NCI-H524 treated with DMSO at 0.1 percent for 48 hours (cell line): ENCODE results near the gene DUOX2.
"Not testable (repeated sequence)": the region's sequence is repeated elsewhere in the genome, so short reads cannot be mapped to it uniquely, and the experiment has no call there.

Experiments
- DNase-seq: peaks from one replicate; lab custom pipeline; 2025; lab: John Stamatoyannopoulos, UW

The DUOX2 gene

DNA sequence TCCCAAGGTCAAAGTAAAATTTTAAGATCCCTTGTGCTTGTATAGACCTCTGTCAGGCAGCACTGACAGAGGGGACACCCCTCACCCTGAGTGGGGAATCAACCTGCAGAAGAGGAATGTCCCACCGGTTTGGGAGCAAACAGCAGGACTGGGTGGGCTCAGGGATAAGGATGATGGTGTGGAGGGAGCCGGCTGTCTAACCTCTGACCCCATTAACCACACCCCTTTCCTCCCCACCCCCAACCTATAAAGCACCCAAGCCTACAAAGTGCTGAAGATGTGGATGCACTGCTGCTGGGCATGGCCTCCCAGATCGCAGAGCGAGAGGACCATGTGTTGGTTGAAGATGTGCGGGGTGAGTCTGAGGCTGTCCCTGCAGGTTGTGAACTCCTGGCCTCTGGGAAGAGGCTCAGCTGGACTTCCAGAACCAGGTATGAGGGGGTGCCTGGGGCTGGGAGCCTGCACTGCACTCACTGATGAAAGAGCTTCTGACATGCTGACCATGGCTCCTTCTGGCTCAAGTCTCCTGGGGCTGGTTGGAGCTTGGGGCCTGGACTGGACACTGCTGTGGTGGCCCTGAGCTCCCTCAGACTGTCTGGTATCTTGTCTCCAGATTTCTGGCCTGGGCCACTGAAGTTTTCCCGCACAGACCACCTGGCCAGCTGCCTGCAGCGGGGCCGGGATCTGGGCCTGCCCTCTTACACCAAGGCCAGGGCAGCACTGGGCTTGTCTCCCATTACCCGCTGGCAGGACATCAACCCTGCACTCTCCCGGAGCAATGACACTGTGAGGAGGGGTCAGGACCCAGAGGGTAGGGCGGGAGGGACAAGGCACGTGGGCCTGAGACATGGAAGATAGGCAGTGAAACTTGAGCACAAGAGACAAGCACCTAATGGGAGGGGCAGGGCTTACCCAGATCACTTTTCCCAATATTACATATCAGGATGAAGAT is 25.1 kb upstream of the DUOX2 start:
- no peak for DNase-seq

DNA sequence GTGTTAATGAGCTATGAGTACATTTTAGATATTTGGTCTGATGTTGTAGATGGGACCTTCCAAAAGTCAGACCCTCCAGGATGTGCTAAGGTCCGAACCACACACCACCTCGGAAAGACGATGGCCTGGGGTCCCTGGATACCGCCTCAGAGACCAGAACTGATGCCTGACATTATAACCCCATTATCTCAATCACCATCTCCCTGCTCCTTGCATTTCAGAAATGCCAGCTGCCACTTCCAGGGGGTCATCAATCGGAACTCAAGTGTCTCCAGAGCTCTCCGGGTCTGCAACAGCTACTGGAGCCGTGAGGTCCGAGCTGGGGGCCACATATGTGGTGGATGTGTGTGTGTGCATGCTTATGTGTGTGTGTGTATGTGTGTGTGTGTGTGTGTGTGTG is 23.7 kb upstream of the DUOX2 start:
- no peak for DNase-seq

DNA sequence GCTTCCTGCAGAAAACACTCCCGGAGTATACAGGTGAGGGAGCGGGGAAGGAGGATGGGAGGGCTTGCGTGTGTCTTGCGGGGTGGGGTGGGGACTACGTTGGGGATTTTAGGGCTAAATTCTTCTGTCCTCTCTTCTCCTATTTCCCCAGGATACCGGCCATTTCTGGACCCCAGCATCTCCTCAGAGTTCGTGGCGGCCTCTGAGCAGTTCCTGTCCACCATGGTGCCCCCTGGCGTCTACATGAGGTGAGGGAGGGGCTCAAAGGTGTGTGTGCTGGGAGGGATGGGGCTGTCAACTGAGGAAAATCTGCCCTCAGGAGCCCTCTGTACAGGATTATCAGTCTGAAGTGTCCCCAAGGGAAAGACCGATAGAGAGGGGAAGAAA is 22.4 kb upstream of the DUOX2 start:
- no peak for DNase-seq

DNA sequence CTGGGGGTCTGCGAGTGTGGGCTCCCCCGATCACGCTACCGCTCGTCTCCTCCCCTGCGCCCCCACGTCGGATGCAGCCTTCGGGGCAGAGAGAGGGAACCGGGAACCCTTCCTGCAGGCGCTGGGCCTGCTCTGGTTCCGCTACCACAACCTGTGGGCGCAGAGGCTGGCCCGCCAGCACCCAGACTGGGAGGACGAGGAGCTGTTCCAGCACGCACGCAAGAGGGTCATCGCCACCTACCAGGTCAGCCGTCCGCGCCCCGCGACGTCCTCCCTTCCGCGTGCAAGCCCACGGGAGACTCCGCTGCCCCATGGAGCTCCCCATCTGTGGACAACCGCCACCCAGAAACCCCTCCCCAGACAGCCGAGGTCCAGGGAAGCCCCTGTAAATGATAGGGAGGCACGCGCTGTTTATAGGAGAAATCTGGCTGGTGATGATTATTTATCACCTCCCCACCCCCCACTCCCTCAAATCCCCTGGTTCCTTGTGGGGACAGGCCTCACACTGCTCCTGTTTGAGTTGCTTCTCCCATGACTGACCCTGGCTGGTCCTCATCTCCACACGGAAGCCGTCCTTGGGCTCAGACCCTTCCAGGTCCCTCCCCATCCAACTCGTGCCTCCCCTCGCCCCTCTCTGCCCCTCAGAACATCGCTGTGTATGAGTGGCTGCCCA is 21.9 kb upstream of the DUOX2 start:
- not testable (repeated sequence) for DNase-seq

DNA sequence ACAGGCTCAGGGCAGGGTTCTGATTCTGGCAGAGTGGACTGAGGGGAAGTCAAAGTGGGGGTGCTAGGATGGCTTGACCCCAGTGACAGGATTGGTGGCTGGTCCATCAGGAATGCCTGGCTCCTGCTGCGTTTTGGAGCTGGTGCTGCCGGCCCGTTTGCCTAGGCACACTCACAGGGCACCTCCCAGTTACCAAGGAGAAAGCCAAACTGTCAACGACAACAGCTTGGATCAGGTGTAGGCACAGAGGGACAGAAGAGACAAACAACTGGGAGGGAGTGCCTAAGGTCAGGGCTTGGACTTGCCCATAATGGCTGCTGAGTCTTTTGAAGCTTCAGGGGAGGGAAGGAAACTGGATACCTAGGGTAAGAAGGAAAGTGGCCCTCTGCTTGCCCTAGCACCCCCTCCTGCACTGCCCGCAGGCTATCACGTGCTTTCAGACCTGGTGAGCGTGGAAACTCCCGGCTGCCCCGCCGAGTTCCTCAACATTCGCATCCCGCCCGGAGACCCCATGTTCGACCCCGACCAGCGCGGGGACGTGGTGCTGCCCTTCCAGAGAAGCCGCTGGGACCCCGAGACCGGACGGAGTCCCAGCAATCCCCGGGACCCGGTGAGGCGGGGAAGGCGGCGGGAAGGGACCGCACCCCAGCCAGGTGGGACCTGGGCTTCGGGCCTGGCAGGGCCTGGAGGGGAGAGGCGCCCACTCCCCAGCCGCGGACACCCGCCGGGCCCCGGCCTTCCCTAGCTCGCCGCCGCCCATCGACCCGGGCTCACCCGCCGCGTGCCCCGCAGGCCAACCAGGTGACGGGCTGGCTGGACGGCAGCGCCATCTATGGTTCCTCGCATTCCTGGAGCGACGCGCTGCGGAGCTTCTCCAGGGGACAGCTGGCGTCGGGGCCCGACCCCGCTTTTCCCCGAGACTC is 21.0 kb upstream of the DUOX2 start:
- DNase-seq: no peak

DNA sequence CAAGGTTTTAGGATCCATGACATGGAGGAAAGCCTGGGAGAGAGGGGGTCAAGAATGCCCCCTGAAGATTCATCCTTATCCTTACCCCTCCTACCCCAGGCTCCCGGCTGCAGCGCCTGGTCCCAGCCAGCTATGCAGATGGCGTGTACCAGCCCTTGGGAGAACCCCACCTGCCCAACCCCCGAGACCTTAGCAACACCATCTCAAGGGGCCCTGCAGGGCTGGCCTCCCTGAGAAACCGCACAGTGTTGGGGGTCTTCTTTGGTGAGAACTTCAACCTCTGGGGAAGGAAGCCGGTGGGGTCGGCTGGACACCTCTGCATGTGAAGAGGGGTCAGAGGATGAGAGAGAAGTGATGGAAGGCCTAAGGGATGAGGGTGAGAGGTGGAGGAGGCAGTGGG is 20.1 kb upstream of the DUOX2 start:
- no peak for DNase-seq

DNA sequence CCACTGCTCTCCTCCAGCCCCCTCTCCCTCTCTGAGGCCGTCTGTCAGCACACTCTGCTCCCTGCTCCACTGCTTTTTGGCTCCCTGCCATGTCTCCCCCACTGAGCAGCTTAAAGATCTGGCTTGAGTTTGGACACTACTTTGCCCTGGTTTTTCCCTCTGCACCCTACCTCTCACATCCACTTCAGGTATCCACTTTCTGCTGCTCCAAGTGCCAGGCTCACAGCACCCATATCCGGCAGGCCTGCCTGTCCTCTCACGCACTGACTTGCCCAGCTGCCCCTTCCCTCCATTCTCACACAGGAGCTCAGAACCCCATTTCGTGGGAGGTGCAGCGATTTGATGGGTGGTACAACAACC is 19.6 kb upstream of the DUOX2 start:
- DNase-seq: peak; percentile 73

DNA sequence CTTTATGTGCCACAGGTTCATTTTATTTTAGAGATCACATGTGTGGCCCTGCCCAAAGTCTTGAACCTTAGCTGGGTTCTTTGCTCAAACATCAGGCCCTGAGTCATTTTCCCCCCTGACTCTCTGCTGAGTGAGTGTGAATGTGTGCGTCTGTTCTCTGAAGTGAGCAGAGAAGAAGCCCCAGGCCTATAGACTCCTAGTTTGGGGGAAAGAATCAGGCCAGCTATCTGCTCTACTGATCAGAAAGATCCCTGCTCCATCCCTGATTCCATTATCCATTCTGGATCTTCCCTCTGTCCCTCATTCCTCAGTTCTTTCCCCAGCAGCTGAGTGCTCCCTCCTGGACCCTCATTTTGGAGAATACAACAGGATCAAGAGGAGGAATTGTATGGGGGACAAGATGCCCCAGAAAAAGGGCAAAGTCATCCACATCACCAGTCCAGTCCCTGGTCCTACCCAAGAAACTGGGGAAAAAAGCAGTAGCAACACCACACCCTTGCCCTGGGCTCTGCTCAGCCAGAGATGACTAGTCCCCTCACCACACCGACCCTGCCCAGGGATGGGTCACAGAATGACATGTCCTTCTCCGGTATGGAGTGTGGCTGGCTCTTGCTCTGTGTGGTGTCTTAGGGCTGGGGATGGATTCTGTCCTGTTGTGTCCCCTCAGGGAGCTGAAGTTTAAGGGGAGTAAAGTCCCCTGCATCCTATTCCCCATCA is 19.0 kb upstream of the DUOX2 start:
- DNase-seq: no peak

DNA sequence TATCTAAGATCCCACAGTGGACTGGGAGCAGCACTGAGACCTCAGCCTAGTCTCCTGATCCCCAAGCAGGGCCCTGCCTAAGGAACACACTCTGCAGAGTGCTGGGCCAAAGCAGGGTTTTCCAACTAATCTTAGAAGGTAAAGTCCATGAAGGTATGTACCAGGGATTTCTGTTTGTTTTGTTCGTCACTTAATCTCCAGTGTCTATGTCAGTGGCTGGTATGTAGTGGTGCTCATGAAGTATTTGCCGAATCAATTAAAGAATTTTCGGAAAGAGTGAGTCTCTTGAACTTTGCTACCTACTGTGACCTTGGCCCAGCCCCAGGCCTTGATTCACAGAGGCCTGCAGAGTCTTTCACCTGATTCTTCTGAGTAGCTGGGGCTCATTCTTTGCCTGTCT is 17.5 kb upstream of the DUOX2 start:
- no peak for DNase-seq

DNA sequence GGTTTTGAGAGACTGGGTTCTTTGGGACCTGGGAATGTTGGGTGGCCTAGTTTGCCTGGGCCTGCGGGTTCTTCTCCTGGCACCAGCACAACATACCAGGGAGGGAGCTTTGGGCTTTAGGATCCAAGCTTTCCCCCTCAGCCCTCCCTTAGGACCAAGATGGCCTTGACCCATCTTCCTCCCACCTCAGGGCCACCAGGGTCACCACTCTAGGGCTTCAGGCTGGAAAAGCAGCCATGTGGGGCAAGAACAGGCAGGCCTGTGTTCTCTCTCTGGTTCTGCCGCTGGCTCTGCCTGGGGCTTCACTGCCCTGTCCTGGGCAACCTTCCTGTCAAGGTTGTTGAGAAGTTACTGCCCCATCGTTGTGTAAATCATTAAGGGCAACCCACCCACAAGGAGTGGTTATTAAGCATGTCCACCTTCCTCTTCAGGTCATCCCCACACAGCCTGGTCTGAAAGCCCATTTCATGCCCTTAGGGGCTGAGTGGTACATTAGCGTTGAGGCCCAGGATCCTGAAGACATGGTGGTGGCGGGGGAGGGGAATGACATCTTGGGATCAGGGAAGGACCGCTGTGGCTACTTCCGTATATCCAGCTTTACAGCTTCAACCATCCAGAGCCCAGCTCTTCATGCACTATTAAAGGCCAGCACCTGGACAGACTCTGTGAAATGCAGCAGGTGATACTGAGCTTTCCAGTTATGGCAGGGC is 16.5 kb upstream of the DUOX2 start:
- DNase-seq: no peak

DNA sequence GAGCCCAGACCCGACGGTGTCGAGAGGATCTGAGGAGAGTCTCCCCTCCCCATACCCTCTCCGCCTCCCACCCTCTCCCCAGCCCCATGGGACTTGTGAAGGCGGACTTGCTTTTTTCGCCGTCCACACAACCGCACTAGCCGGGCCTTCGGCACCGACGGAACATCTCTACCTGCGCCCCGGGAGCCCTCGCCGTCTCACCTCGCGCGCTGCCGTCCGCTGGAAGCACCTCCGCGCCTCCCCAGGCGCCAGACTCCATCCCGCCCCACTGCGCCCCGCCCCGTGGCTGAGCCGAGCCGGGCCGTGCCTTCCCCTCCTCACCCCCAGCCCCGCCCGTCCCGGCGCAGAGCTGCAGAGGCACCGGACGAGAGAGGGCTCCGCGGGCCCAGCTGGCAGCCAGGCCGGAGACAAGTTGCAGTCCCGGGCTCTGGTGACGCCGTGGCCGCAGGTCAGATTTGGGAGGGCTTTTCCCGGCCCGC is 15.7 kb upstream of the DUOX2 start, which contains the start of the genes DUOX1 and DUOXA1:
Gene DUOX1 (plus strand): TSS at position 344 of the 479 bp plus-strand sequence. CDS start 1,973 bp downstream, outside the sequence.
Gene DUOXA1 (minus strand): TSS at position 229 of the 479 bp plus-strand sequence. CDS start 6,865 bp downstream, outside the sequence.
- DNase-seq: no peak

DNA sequence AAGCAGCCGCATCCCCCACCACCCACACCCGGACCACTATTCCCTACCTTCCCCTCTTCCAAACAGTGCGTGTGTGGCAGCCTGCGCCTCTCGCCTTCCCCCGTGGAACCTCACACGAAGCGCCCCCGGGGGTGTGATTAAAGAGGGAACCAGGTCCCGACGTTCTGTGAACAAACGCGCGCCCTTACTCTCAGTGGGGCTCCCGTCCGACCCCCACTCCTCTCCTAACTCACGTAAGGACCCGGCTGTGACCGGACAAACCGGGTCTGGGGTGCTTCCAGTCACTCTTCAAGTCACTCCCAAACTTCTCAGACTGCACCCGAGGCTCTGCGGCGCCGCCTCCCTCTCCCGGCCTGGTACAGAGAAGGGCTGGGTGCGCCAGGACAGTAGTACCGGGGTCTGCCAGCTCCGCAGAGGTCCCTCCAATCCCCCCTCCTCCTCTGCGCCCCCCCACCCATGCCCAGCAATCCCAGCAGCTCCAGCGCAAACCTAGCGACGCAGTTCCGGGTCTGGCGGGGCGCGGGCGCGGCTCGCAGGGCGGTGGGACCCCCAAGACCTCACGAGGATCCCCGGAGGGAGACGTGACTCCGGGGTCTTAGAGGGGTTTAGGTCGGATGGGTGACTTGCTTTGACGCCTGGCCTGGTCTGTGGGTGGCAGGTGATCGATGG is 15.1 kb upstream of the DUOX2 start:
- DNase-seq: no peak

DNA sequence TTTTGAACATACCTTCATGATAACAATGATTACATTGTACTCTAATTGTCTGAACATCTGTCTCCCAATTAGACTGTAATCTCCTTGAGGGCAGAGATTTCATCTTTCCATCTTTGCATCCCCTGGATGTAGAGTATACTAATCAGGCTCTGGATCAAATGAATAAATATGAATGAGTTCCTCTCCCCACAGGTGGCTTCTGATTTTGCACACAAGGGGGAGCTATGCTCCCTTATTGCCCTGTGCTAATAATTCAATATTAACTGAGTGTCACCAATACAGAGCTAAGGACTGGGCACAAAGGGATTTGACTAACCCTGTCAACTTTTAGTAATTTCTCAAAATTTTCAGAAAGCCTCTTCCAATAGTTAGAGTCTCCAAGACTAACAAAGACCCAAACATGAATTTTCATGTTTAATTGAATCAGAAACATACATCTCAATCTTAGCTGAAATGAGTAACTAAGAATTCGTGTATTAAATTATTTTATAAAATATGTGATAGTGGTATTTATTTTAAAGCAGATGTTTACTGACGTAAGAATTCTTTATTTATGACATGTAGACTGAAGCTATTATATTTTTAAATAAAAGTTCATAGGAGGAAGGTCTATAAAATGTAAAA is 12.7 kb upstream of the DUOX2 start:
- DNase-seq: no peak

DNA sequence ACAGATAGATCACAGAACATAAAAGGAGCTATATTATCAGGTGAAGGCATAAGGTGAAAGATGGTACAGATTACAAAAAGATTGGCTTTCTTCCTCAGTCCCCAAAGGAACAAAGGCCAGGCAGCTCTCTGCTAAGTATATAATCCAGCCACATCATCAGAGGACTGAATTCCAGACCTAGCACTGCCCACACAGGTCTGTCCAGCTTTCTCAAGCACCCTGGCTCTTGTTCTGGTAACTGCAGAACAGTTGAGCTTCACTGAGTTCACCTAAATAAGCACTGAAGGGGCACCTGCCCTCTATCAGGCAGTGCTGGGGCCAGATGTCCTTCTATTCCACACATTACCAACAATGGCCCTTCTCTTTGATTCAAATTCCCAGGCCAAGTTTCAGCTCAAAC is 9.4 kb upstream of the DUOX2 start:
- no peak for DNase-seq

DNA sequence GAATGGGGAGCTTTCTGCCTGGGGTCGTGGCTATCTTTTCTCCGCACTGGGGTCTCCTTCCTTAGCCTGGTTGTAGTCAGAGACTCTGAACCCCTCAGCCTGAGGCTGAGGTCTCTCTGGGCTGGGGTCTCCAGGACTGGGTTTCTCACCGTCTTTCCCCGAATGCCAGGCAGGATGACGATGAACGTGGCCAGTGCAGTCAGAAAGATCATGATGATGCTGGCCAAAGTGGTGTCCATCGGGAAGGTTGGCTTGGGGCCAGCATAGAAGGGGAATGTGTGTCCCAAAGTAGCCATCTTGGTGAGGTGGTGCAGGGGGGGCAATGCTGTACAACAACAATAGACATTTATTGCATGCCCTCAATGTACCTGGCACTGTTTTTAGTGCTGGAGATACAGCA is 8.7 kb upstream of the DUOX2 start:
- no peak for DNase-seq

DNA sequence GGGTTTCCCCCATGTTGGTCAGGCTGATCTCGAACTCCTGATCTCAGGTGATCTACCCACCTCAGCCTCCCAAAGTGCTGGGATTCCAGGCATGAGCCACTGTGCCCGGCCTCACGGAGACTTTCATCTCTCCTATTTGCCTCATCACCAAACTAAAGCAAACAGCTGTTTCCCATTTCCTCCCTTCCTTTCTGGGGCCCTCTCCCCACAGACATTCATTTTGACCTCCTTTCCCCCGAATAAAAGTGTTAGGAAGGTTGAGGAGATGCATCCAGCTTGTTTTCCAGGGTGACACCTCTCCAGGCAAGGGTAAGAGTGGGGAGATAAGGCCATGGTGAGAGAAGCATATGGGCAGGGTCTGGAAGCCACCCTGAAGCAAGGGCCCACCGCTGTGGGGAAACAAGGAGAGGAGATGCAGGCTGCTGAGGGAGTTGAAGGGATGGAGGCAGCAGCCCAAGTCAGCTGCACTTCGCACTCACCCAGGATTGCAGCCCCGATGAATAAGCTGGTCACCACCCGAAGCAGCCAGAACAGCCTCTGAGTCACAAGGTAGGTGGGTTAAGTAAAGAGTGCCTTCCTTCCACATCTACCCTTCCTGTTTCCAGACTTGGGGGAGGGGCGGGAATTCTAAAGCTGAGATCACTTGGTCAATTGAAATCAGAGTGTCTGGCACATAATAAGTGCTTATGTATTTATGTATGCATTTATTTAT is 7.9 kb upstream of the DUOX2 start:
- DNase-seq: no peak

DNA sequence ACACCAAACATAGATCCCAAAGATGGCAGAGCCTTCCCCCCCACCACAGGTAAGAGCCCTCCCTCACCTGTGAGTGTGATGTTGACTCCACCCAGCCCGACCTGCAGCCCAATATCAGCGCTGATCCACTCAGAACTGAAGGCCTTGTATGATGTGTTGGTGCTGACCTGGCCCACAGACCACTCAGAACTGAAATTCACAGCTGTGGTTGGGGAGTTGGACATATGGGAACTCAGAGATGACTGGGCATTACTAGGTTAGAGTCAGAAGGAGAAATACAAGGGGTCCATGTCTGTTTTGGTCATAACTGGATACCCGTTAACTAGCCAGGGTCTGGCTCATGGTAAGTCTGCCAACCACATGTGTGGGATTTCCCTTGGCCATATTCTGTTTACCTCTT is 7.0 kb upstream of the DUOX2 start:
- DNase-seq: no peak

DNA sequence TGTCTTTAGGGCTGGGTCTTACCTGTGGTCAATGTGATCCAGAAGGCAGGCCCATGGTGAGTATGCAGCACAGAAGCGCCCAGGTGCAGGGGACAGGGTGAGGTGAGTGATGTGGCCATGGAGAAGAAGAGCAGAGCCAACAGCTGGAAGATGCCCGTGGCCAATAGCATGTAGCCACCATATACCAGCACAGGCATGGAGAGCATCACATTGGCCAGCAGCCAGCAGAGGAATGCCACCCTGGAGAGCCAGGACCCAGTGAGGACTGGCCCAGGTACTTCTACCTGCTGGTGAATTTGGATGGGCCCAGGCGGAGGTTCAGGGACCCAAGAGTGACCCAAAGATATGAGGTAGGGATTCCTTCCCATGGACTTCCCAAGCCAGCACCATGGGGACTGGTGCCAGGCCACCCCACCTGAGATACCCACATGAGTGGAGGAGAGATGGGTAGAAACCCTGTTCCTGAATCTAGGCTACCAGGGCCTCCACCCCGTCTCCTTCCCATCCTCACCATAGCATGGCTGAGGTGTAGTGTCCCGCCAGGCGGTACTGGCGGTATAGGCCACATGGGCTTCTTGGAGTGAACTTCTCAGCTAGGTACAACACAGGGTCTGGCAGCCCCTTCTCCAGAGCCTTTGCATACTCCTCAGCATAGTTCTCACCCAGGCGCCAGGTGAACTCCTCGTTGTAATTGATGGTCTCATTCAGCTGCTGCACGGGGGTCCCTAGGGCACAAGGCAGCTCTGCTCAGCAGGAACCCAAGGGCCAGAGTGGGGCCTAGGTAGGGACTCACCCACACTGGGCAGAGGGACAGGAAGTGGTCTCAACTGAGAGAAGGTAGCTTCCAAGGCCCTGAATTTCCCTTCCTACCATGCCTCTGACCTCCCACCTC is 6.4 kb upstream of the DUOX2 start:
- DNase-seq: no peak
